Suppressor macrophage (primary cell): ENCODE measurements around the gene SLC49A4.
"Not testable (repeated sequence)": the region's sequence is repeated elsewhere in the genome, so short reads cannot be mapped to it uniquely, and the experiment has no call there.

Source experiments
- DNase-seq, 4 experiments: peaks; one replicate each; pipeline ENCODE4 v3.0.0-alpha.2; 2020 to 2022
- total RNA-seq, 17 experiments: gene quantifications; one replicate each; lab custom pipeline; 2026; ENCODE audit warnings: mixed read lengths in 6 of 17, inconsistent platforms in 3 of 17; lab: John Stamatoyannopoulos, UW

The SLC49A4 gene
- 10.2 to 48.1 (median 25.2) reads per million in 17 experiments for total RNA-seq

GRCh38 chr3:122794779-122795673 is at the start of gene SLC49A4:
TSS of gene SLC49A4 (plus strand) at chr3:122795069. CDS start at chr3:122795193, 124 bp downstream.
- DNase-seq: peak; percentile 85 to 94 (median 92)

- peak; percentile 43 to 74 (median 60) for DNase-seq
These were observed 49.4 kb upstream of the SLC49A4 start for GRCh38 chr3:122745369-122746021.

- DNase-seq: not testable (repeated sequence)
These were observed 47.6 kb upstream of the SLC49A4 start for GRCh38 chr3:122747295-122747694.

- DNase-seq: no peak
These were observed 46.5 kb upstream of the SLC49A4 start for GRCh38 chr3:122748347-122748746.

GRCh38 chr3:122754929-122755328 is 39.9 kb upstream of the SLC49A4 start:
- DNase-seq: peak; percentile 44 to 78 (median 72)

GRCh38 chr3:122755491-122755890 is 39.4 kb upstream of the SLC49A4 start:
- DNase-seq: no peak

- DNase-seq: peak; percentile 42 to 79 (median 70)
These were observed 35.9 kb upstream of the SLC49A4 start for GRCh38 chr3:122758877-122759560.

- peak in 2 of 4 experiments; percentile 14 to 28 for DNase-seq
These were observed 34.2 kb upstream of the SLC49A4 start for GRCh38 chr3:122760453-122761271.

- no peak for DNase-seq
These were observed 28.4 kb upstream of the SLC49A4 start for GRCh38 chr3:122766430-122766829.

GRCh38 chr3:122767540-122768372 is 27.1 kb upstream of the SLC49A4 start:
- DNase-seq: peak; percentile 54 to 90 (median 80)

- DNase-seq: peak in 3 of 4 experiments; percentile 37 to 53 (median 44)
These were observed 24.2 kb upstream of the SLC49A4 start for GRCh38 chr3:122770521-122771202.

- no peak for DNase-seq
These were observed 22.0 kb upstream of the SLC49A4 start for GRCh38 chr3:122772827-122773226.

GRCh38 chr3:122773944-122774509 is 20.8 kb upstream of the SLC49A4 start:
- peak in 3 of 4 experiments; percentile 46 to 68 (median 63) for DNase-seq

- peak in 3 of 4 experiments; percentile 45 to 63 (median 62) for DNase-seq
These were observed 20.3 kb upstream of the SLC49A4 start for GRCh38 chr3:122774564-122774963.

GRCh38 chr3:122776675-122777468 is 18.0 kb upstream of the SLC49A4 start:
- peak in 2 of 4 experiments; percentile 32 to 35 for DNase-seq

GRCh38 chr3:122777563-122777962 is 17.3 kb upstream of the SLC49A4 start:
- DNase-seq: no peak

- DNase-seq: no peak
These were observed 12.1 kb upstream of the SLC49A4 start for GRCh38 chr3:122782804-122783203.

- DNase-seq: no peak
These were observed 10.4 kb upstream of the SLC49A4 start for GRCh38 chr3:122784436-122784835.

- DNase-seq: no peak
These were observed 9.6 kb upstream of the SLC49A4 start for GRCh38 chr3:122785231-122785630.
